Right lobe of liver (tissue), 6 donors: Measurements from ENCODE around the gene ST6GALNAC6. TPM values are rescaled to one million over a fixed set of nuclear protein-coding genes. Genes with fewer than 3 reads are reported as not detected.

Experiments
- ATAC-seq, 4 donors: fragments of 200-7000 bp; cut with Tn5 transposase; one replicate each; pipeline ENCODE4 v1.9.1; 2020; ENCODE audit warnings: mild to moderate bottlenecking in 4 of 4, moderate library complexity in 4 of 4
- DNase-seq, 3 donors: peaks; one replicate each; pipeline ENCODE4 v3.0.0-alpha.2; 2020
- H3K27ac ChIP-seq, 3 donors: fragments of 200-600 bp; one replicate each; pipeline ENCODE4 v1.8.0; 2022
- H3K27me3 ChIP-seq, 2 donors: fragments of 200-600 bp; one replicate each; pipeline ENCODE4 v1.8.0; 2022
- H3K36me3 ChIP-seq, 4 donors: fragments of 200-600 bp; sonication (generic) in 1 of 4; one replicate each; pipeline versions ENCODE4 v1.5.1 to v1.8.0; 2017 to 2022; ENCODE audit warnings: control low read depth in 1 of 4
- H3K4me1 ChIP-seq, 4 donors: fragments of 200-600 bp; sonication (generic) in 1 of 4; one replicate each; pipeline versions ENCODE4 v1.5.1 to v1.8.0; 2017 to 2022; ENCODE audit warnings: control low read depth in 1 of 4
- H3K4me3 ChIP-seq, 3 donors: fragments of 200-600 bp; one replicate each; pipeline ENCODE4 v1.8.0; 2022
- H3K9me3 ChIP-seq, 4 donors: fragments of 200-600 bp; sonication (generic) in 1 of 4; one replicate each; pipeline versions ENCODE4 v1.5.1 to v1.8.0; 2017 to 2022; ENCODE audit warnings: control low read depth in 1 of 4
- CTCF ChIP-seq, 4 donors: fragments of 200-600 bp in 3 of 4; fragments of 450-650 bp in 1 of 4; IDR thresholded peaks; one replicate each; pipeline versions ENCODE4 v1.5.1 to v1.8.0; 2016 to 2022; ENCODE audit warnings: antibody characterized with exemption in 4 of 4, mild to moderate bottlenecking in 2 of 4
- POLR2A ChIP-seq: fragments of 450-650 bp; IDR thresholded peaks from one replicate; pipeline ENCODE4 v1.6.1; 2017; ENCODE audit warnings: antibody characterized with exemption, mild to moderate bottlenecking
- WGBS: methylation state at CpG from one replicate; pipeline ENCODE4 v1.1.6; 2018; ENCODE audit warnings: low coverage, low lambda C conversion rate; ENCODE audit not compliant: insufficient coverage; ENCODE audit errors: missing lambda C conversion rate; 5-methylcytosine and 5-hydroxymethylcytosine counted together
- intact Hi-C, 2 donors: fragments of 100-400 bp; cut with DNase I; formaldehyde crosslinking; loops; one replicate each; pipeline versions ENCODE4 v1.11.2 to v1.14.1; 2022
- total RNA-seq, 6 experiments: library from RNA; depleted of rRNA in 2 of 6; stranded (reverse); fragments of >200 nt in 2 of 6; fragmentation: NEBNext Ultra II Directional in 3 of 6; extraction: Animal tissue kit (Norgen Biotek cat#: 25700) in 3 of 6; gene quantifications; one replicate each; pipeline versions ENCODE4 v1.1.0 to v1.2.4, GENCODE V29; 2016 to 2023
- donor health status: DM: no; HTN: yes; CAD: no.
- donor health status: DM: no; HTN: no; CAD: no.
- donor health status: DM: no; HTN: no; CAD: no.
- donor health status: DM: no; HTN: yes; CAD: no.
- donor health status: DM: no; HTN: yes; CAD: no.

Gene ST6GALNAC6
- total RNA-seq, 6 experiments from 2014 or later = 22.5 to 40.3 (median 29.8) TPM

DNA sequence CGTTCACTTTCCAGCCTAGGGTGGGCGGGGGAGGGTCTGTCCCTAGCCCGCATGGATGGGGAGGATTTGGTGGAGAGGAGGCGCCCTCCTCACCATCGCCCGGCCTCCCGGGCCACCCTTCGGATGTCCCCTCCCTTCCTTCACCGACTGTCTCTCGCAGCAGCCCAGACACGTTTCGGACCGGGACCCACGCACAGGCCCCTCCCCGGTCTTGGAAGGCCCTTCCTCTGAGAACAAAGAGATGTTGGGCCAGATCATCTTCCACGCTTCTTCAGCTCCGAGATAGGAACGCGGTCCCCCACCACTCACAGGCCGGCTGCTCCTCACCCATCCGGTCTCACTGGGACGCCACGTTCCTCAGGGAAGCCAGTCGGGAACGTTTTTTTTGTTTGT lies 38.9 kb upstream of the ST6GALNAC6 start:
- Histone ChIP-seq H3K27ac (peak overlapping the region; percentile 31 to 43 (median 32)), H3K4me1 (peaks cover 0 to 8% (median 3%) of the 10 kb centered on the region in 4 donors), H3K36me3 (peaks cover 0 to 18% (median 6%) of the 10 kb centered on the region in 4 donors), H3K4me3 (peak overlapping the region; percentile 64 to 89 (median 70)), H3K9me3 (no peaks in the 10 kb centered on the region), H3K27me3 (no peaks in the 10 kb centered on the region)
- DNase-seq = peak in 1 of 3 donors; percentile 30
- intact Hi-C loops = no loop called here
- 18% methylated on average over 3 of the region's 25 CpGs for WGBS
- TF ChIP-seq POLR2A = no peak
- no peak for TF ChIP-seq CTCF (IDR thresholded peaks at IDR 0.05)
- ATAC-seq = peak; percentile 16 to 43 (median 26)

GRCh38 chr9:127937388-127938297 lies 38.2 kb upstream of the ST6GALNAC6 start, which contains the start of gene DPM2:
TSS of gene DPM2 (minus strand) at chr9:127937854. CDS start at chr9:127937820, 34 bp downstream.
- DNase-seq = peak; percentile 87 to 88 (median 88)
- peak; percentile 84 to 93 (median 87) for ATAC-seq
- WGBS = 5% methylated on average over 16 of the region's 60 CpGs
- peaks cover 0 to 8% (median 3%) of the 10 kb centered on the region in 4 donors for H3K4me1 ChIP-seq
- H3K36me3 ChIP-seq = peaks cover 0 to 12% (median 4%) of the 10 kb centered on the region in 4 donors
- H3K9me3 ChIP-seq = no peaks in the 10 kb centered on the region
- TF ChIP-seq CTCF (IDR thresholded peaks at IDR 0.05) = no peak
- TF ChIP-seq POLR2A = peak; percentile 53
- no peaks in the 10 kb centered on the region for H3K27me3 ChIP-seq
- H3K4me3 ChIP-seq = peak within 1 kb of the TSS; percentile 64 to 89 (median 70)
- H3K27ac ChIP-seq = peak within 1 kb of the TSS; percentile 31 to 43 (median 32)
- intact Hi-C loops = no loop called here

DNA sequence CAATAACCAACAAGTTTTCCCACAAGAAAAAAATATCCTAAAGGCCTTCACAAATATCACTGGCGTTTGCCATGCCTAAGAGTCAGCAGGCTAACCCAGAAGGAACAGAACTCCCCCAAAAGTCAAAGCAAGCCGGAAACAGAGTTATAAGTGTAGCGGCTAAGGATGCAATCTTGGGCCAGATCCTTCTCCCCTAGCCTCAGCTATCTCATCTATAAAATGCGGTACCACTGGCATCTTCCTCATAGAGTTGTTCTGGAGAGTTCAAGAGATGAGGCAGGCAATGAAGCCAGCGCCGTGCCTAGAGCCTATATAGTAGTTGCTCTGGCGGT lies 37.6 kb upstream of the ST6GALNAC6 start:
- peaks cover 0 to 6% (median 1%) of the 10 kb centered on the region in 4 donors for H3K36me3 ChIP-seq
- no peak overlapping the region for H3K27ac ChIP-seq
- DNase-seq (no peak), ATAC-seq (no peak)
- WGBS = 13% methylated on average over 7 of the region's 7 CpGs
- no peaks in the 10 kb centered on the region for H3K9me3 ChIP-seq
- TF ChIP-seq POLR2A = no peak
- TF ChIP-seq CTCF (IDR thresholded peaks at IDR 0.05) = no peak
- H3K4me3 ChIP-seq = peak overlapping the region; percentile 64 to 89 (median 70)
- no peaks in the 10 kb centered on the region for H3K27me3 ChIP-seq
- H3K4me1 ChIP-seq = peaks cover 0 to 8% (median 3%) of the 10 kb centered on the region in 4 donors
- intact Hi-C loops = no loop called here

- H3K9me3 ChIP-seq = no peaks in the 10 kb centered on the region
- H3K27me3 ChIP-seq = no peaks in the 10 kb centered on the region
- WGBS = 83% methylated on average over 9 of the region's 14 CpGs
- ATAC-seq (no peak), DNase-seq (no peak)
- no peak overlapping the region for H3K27ac ChIP-seq
- intact Hi-C loops = no loop called here
- H3K4me3 ChIP-seq = peak overlapping the region in 1 of 3 donors; percentile 70
- H3K4me1 ChIP-seq = peaks cover 0 to 8% (median 3%) of the 10 kb centered on the region in 4 donors
- H3K36me3 ChIP-seq = peaks cover 0 to 2% (median 0%) of the 10 kb centered on the region in 4 donors
- TF ChIP-seq CTCF (IDR thresholded peaks at IDR 0.05) (no peak), POLR2A (no peak)
These were observed 37.0 kb upstream of the ST6GALNAC6 start for GRCh38 chr9:127936347-127936852.
